Panc1 (cell line): ENCODE measurements around the gene SPACA5.

Experiments used
- POLR2AphosphoS5 ChIP-seq: IDR thresholded peaks from 2 replicates; pipeline ENCODE4 v1.6.1; 2012; ENCODE audit warnings: mild to moderate bottlenecking, low read depth, low read length, moderate library complexity
- REST ChIP-seq, 2 experiments: IDR thresholded peaks; 2 replicates each; pipeline ENCODE4 v1.6.1; 2011 to 2012; ENCODE audit warnings: low read depth in 2 of 2, control low read depth in 1 of 2, low read length in 1 of 2, mild to moderate bottlenecking in 1 of 2, moderate library complexity in 1 of 2; ENCODE audit not compliant: insufficient read depth in 1 of 2
- TF ChIP-seq, protein P1 (sequence below): fragments of 450-650 bp; IDR thresholded peaks from 2 replicates; pipeline ENCODE4 v1.5.1; 2017; ENCODE audit warnings: mild to moderate bottlenecking

- TF ChIP-seq, protein P1, sequence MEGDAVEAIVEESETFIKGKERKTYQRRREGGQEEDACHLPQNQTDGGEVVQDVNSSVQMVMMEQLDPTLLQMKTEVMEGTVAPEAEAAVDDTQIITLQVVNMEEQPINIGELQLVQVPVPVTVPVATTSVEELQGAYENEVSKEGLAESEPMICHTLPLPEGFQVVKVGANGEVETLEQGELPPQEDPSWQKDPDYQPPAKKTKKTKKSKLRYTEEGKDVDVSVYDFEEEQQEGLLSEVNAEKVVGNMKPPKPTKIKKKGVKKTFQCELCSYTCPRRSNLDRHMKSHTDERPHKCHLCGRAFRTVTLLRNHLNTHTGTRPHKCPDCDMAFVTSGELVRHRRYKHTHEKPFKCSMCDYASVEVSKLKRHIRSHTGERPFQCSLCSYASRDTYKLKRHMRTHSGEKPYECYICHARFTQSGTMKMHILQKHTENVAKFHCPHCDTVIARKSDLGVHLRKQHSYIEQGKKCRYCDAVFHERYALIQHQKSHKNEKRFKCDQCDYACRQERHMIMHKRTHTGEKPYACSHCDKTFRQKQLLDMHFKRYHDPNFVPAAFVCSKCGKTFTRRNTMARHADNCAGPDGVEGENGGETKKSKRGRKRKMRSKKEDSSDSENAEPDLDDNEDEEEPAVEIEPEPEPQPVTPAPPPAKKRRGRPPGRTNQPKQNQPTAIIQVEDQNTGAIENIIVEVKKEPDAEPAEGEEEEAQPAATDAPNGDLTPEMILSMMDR = no peak
- TF ChIP-seq POLR2AphosphoS5 = no peak
- no peak for TF ChIP-seq REST (IDR thresholded peaks at IDR 0.05; ENCODE audit: insufficient read depth in 1 of 2, low read depth in 2 of 2, low read length in 1 of 2)
These were observed 15.3 kb downstream of the SPACA5 start for GRCh38 chrX:48022100-48022499.
